HepG2 (cell line): Measurements from ENCODE around the gene GAPDH. TPM values are rescaled to one million over a fixed set of nuclear protein-coding genes. Genes with fewer than 3 reads are reported as not detected.

Experiments used
- ATAC-seq: fragments of 200-7000 bp; cut with Tn5 transposase; 3 replicates; pipeline ENCODE4 v1.9.1; 2020; ENCODE audit warnings: mild to moderate bottlenecking, moderate library complexity
- BruUV-seq: library from RNA; stranded (reverse); fragments of 400-500 nt; replicated peaks from 2 replicates; lab custom pipeline; 2021; lab: Mats Ljungman, UMichigan
- CTCF ChIA-PET: fragments of 300-600 bp; formaldehyde crosslinking; extraction: SDS; loops from one replicate; lab custom pipeline; 2021; ENCODE audit warnings: low total read pairs, inconsistent platforms, low intra/inter-chr PET ratio; lab: Yijun Ruan, JAX
- POLR2A ChIA-PET: fragments of 350-600 bp; sonication (Branson Sonifier 250); formaldehyde crosslinking; loops from one replicate; lab custom pipeline; 2020; ENCODE audit warnings: antibody characterized with exemption, inconsistent platforms; lab: Yijun Ruan, JAX
- DNase-seq: peaks from one replicate; pipeline ENCODE4 v3.0.0-alpha.2; 2015; ENCODE audit warnings: low spot score
- FAIRE-seq: peaks from 3 replicates; lab custom pipeline; 2011; peaks lifted over from hg19 to GRCh38; lab: Jason Lieb, UNC
- H2AFZ ChIP-seq: one replicate; pipeline ENCODE4 v1.6.1; 2011; ENCODE audit warnings: low read length, inconsistent platforms
- H3K27ac ChIP-seq: fragments of 300-600 bp; 3 replicates; pipeline ENCODE4 v1.8.0; 2011; ENCODE audit warnings: mixed run types, mild to moderate bottlenecking, mixed read lengths, low read length, inconsistent platforms; ENCODE audit not compliant: insufficient read depth; ENCODE audit errors: extremely low read length
- H3K27me3 ChIP-seq, 2 experiments: fragments of 200-600 bp in 1 of 2; 2 replicates in 1 of 2; 3 replicates in 1 of 2; pipeline versions ENCODE4 v1.6.0 to v1.8.0; 2011; ENCODE audit warnings: low read length in 2 of 2, mild to moderate bottlenecking in 2 of 2, moderate library complexity in 2 of 2, inconsistent platforms in 1 of 2; ENCODE audit not compliant: insufficient read depth in 2 of 2, control insufficient read depth in 1 of 2
- H3K36me3 ChIP-seq, 2 experiments: fragments of 200-600 bp in 1 of 2; replicated peaks in 1 of 2; 2 replicates in 1 of 2; 3 replicates in 1 of 2; pipeline versions ENCODE4 v1.5.1 to v1.8.0; 2011; ENCODE audit warnings: low read length in 2 of 2, inconsistent platforms in 1 of 2; ENCODE audit not compliant: insufficient read depth in 2 of 2, control insufficient read depth in 1 of 2
- H3K4me1 ChIP-seq: 2 replicates; pipeline ENCODE4 v1.5.1; 2012; ENCODE audit warnings: low read length, inconsistent platforms; ENCODE audit not compliant: insufficient read depth
- H3K4me2 ChIP-seq: 2 replicates; pipeline ENCODE4 v1.6.0; 2011; ENCODE audit warnings: low read depth, low read length, inconsistent platforms
- H3K4me3 ChIP-seq, 3 experiments: fragments of 200-600 bp in 1 of 3; sonication (generic), shearing (Covaris generic) in 1 of 3; replicated peaks in 1 of 3; 2 replicates each; pipeline ENCODE4 v1.5.1; 2011 to 2016; ENCODE audit warnings: low read length in 3 of 3, inconsistent platforms in 2 of 3, low read depth in 2 of 3, mild to moderate bottlenecking in 2 of 3, control low read depth in 1 of 3, mixed read lengths in 1 of 3; ENCODE audit not compliant: insufficient read depth in 1 of 3
- H3K79me2 ChIP-seq: one replicate; pipeline ENCODE4 v1.6.1; 2011; ENCODE audit warnings: low read length, inconsistent platforms; ENCODE audit not compliant: insufficient read depth
- H3K9ac ChIP-seq: 2 replicates; pipeline ENCODE4 v1.6.0; 2011; ENCODE audit warnings: mild to moderate bottlenecking, low read depth, low read length, inconsistent platforms; ENCODE audit not compliant: insufficient read depth
- H3K9me3 ChIP-seq: 2 replicates; pipeline ENCODE4 v1.5.1; 2012; ENCODE audit warnings: mild to moderate bottlenecking, low read length
- H4K20me1 ChIP-seq: 2 replicates; pipeline ENCODE4 v1.6.0; 2011; ENCODE audit warnings: inconsistent platforms, mild to moderate bottlenecking, low read length, moderate library complexity; ENCODE audit not compliant: insufficient read depth
- ATF7-NPFF ChIP-seq: sonication (generic); formaldehyde crosslinking; IDR thresholded peaks from 2 replicates; pipeline ENCODE4 v1.8.1; 2023; ENCODE audit warnings: mild to moderate bottlenecking, low read depth, missing genetic modification reagents, moderate library complexity
- GABPB1 ChIP-seq: IDR thresholded peaks from 2 replicates; pipeline ENCODE4 v1.6.1; 2016; ENCODE audit warnings: mild to moderate bottlenecking, missing genetic modification reagents, moderate library complexity, missing compliant biosample characterization
- MAFF ChIP-seq: IDR thresholded peaks from 2 replicates; pipeline ENCODE4 v1.6.1; 2011; ENCODE audit warnings: low read depth, low read length, improper control_type of control experiment
- MAFK ChIP-seq, 2 experiments: IDR thresholded peaks in 1 of 2; conservative IDR thresholded peaks in 1 of 2; 2 replicates each; pipeline ENCODE4 v1.6.1; 2011; ENCODE audit warnings: improper control_type of control experiment in 2 of 2, low read length in 2 of 2
- MZF1 ChIP-seq: sonication (generic); formaldehyde crosslinking; IDR thresholded peaks from 2 replicates; pipeline ENCODE4 v1.8.1; 2023; ENCODE audit warnings: mild to moderate bottlenecking, missing genetic modification reagents, borderline replicate concordance
- PHF21A ChIP-seq: sonication (generic); formaldehyde crosslinking; IDR thresholded peaks from 2 replicates; pipeline ENCODE4 v1.5.0; 2020; ENCODE audit warnings: mild to moderate bottlenecking, missing genetic modification reagents
- RAD21 ChIP-seq: fragments of 450-650 bp; formaldehyde crosslinking; IDR thresholded peaks from 2 replicates; pipeline ENCODE4 v1.5.0; 2020; ENCODE audit warnings: mild to moderate bottlenecking
- ZNF326 ChIP-seq: sonication (generic); formaldehyde crosslinking; IDR thresholded peaks from 2 replicates; pipeline ENCODE4 v1.4.0; 2020; ENCODE audit warnings: missing genetic modification reagents, borderline replicate concordance
- ZNF552 ChIP-seq: sonication (generic); formaldehyde crosslinking; IDR thresholded peaks from 2 replicates; pipeline ENCODE4 v1.9.0; 2022; ENCODE audit warnings: missing genetic modification reagents, mild to moderate bottlenecking, borderline replicate concordance
- ZNF605 ChIP-seq: sonication (generic); formaldehyde crosslinking; IDR thresholded peaks from 2 replicates; pipeline ENCODE4 v1.8.0; 2022; ENCODE audit warnings: mild to moderate bottlenecking, missing genetic modification reagents
- ZSCAN20 ChIP-seq: sonication (generic); formaldehyde crosslinking; IDR thresholded peaks from 2 replicates; pipeline ENCODE4 v1.4.0; 2020; ENCODE audit warnings: missing genetic modification reagents, mild to moderate bottlenecking, borderline replicate concordance
- WGBS: methylation state at CpG from one replicate; pipeline ENCODE4 v1.1.6; 2017; ENCODE audit warnings: low lambda C conversion rate; 5-methylcytosine and 5-hydroxymethylcytosine counted together
- in situ Hi-C: cut with HindIII; loops from 2 replicates; pipeline ENCODE4 v1.10.0; 2017; ENCODE audit warnings: low pct_unique_long_range_greater_than_20kb; ENCODE audit not compliant: extremely low pct_ligation_motif_present
- intact Hi-C: fragments of 100-400 bp; cut with micrococcal nuclease; formaldehyde crosslinking; loops from one replicate; pipeline ENCODE4 v1.10.0; 2022; ENCODE audit not compliant: unreplicated experiment
- polyA plus RNA-seq, 8 experiments: library from polyadenylated mRNA; depleted of rRNA in 3 of 8; stranded (reverse) in 7 of 8; unstranded in 1 of 8; fragments of >200 nt; fragmentation: Illumina TruSeq in 4 of 8; extraction: Trizol in 4 of 8; gene quantifications; 2 replicates each; pipeline versions ENCODE4 v1.2.1 to v1.2.3, GENCODE V29; 2011 to 2016; ENCODE audit warnings: low read depth in 4 of 8, missing spikeins in 1 of 8, mixed read lengths in 1 of 8; ENCODE audit not compliant: insufficient read depth in 1 of 8
- total RNA-seq, 5 experiments: library from RNA; depleted of rRNA; stranded (reverse); fragments of >200 nt; fragmentation: Illumina TruSeq; extraction: Trizol; gene quantifications; 2 replicates each; pipeline ENCODE4 v1.2.3, GENCODE V29; 2016; ENCODE audit warnings: low read depth in 1 of 5

Gene GAPDH
- total and polyA plus RNA-seq, 2 of the 13 experiments (the other 11 are each of a cell fraction or from before 2014, with no cell fraction given): 3,038 to 12,722 TPM

- TF ChIP-seq MZF1 (CRISPR knock-in tag) (no peak), GABPB1 (CRISPR knock-in tag) (no peak), RAD21 (CRISPR knock-in tag) (no peak), ZNF605 (CRISPR knock-in tag) (no peak), ZNF552 (CRISPR knock-in tag) (no peak), PHF21A (CRISPR knock-in tag) (no peak), ZSCAN20 (CRISPR knock-in tag) (no peak), ATF7-NPFF (CRISPR knock-in tag) (no peak)
- TF ChIP-seq, all 625 proteins: peak for 0
Measured at GRCh38 chr12:6526766-6527525, 7.4 kb upstream of the GAPDH start (continued).

- intact Hi-C loops (no loop called here), in situ Hi-C loops (no loop called here)
- no peak for ATAC-seq
- Histone ChIP-seq H3K27me3 (no peaks in the 10 kb centered on the region), H4K20me1 (no peaks in the 10 kb centered on the region), H3K79me2 (peaks cover 3% of the 10 kb centered on the region), H3K9me3 (no peaks in the 10 kb centered on the region), H3K9ac (no peak overlapping the region), H3K4me3 (no peak overlapping the region), H3K27ac (no peak overlapping the region), H3K4me1 (peaks cover 26% of the 10 kb centered on the region), H2AFZ (no peak overlapping the region), H3K4me2 (no peak overlapping the region), H3K36me3 (peaks cover 48 to 83% of the 10 kb centered on the region in 2 experiments)
- no peak for FAIRE-seq
- CTCF ChIA-PET: no interaction called here
- WGBS: 99% methylated on average over 4 of the region's 4 CpGs
- POLR2A ChIA-PET: no interaction called here
- BruUV-seq: no TSS peak
- DNase-seq: no peak
- TF ChIP-seq ZNF326 (CRISPR knock-in tag): no peak
- peak; percentile 15 to 75; a peak in 2 of 4 replicates for TF ChIP-seq MAFK (conservative IDR thresholded peaks at IDR 0.05 in 1 of 2, IDR thresholded peaks at IDR 0.05 in 1 of 2; ENCODE audit: low read length in 2 of 2)
- TF ChIP-seq MAFF: peak; percentile 29; the same call in 1 of the 2 replicates
- TF ChIP-seq, all 625 proteins: peak for 2
Measured at GRCh38 chr12:6527711-6528110, 6.6 kb upstream of the GAPDH start.
